Measurements from ENCODE around the gene OCSTAMP.

The OCSTAMP gene

DNA sequence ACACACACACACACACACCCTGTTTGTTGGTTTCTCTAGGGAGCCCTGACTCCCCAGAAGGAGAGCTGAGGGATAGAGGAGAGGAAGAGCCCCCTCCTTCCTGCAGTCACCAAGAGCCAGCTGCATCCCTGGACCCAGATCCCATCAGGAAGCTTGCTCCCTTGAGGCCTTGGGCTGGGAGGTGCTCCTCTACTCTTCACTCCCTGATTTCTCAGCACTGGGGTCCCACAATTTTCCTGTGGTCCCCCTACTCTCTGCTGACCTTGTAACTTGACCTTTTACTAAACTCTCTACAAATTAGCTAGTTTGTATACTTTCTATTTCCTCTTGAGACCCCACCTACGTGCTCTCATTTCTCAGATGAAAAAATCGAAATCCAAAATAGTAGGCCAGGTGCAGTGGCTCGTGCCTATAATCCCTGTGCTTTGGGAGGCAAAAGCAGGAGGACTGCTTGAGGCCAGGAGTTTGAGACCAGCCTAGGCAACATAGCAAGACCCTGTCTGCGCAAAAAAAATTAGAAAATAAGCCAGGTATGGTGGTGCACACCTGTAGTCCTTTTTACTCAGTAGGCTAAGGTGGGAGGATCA lies 5.0 kb upstream of the OCSTAMP start:
- no peak overlapping the region for H3K27ac ChIP-seq (ENCODE audit: low read depth, low read length)

DNA sequence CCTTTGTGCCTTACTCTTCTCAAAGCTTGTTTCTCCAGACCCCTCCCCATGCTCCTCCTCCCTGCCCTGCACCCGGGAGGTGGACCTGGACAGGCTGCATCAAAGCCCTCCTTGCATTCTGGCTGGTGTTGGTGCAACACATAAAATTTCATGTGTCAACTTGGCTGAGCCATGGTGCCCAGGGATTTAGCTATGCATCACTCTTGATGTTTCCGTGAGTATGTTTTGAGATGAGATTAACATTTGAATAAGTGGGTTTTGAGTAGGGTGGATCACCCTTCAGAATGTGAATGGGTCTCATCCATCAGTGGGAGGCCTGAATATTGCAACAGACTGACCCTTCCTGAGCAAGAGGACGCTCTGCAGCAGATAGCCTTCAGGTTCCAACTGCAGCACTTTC lies 4.4 kb upstream of the OCSTAMP start:
- H3K27me3 ChIP-seq (ENCODE audit: insufficient read depth, low read length, poor library complexity), result no peaks in the 10 kb centered on the region
- no peak overlapping the region for H3K4me3 ChIP-seq (ENCODE audit: low read length)
- H3K23ac ChIP-seq (ENCODE audit: low read length), result no peak overlapping the region
- WGBS (ENCODE audit: extremely low coverage, insufficient coverage, low lambda C conversion rate), result no CpG with 5 or more reads among the region's 3 CpGs
- H2BK5ac ChIP-seq (ENCODE audit: low read length), result no peak overlapping the region
- no peaks in the 10 kb centered on the region for H3K36me3 ChIP-seq (ENCODE audit: control insufficient read depth, insufficient read depth, low read length)
- H2BK15ac ChIP-seq (replicated peaks; ENCODE audit: low read depth), result no peak overlapping the region
- H3K4ac ChIP-seq (ENCODE audit: low read depth, low read length), result no peak overlapping the region
- H3K27ac ChIP-seq (ENCODE audit: low read depth, low read length), result no peak overlapping the region
- H3K4me1 ChIP-seq (ENCODE audit: control insufficient read depth, low read depth, low read length), result peaks cover 2% of the 10 kb centered on the region
- H3K56ac ChIP-seq (ENCODE audit: low read length), result no peak overlapping the region
- H3K79me1 ChIP-seq (ENCODE audit: low read length), result no peaks in the 10 kb centered on the region
- DNase-seq, result no peak
- no peak overlapping the region for H2BK120ac ChIP-seq (ENCODE audit: low read depth, low read length)
- H3K79me2 ChIP-seq (ENCODE audit: control insufficient read depth, insufficient read depth, low read length), result no peaks in the 10 kb centered on the region
- H4K8ac ChIP-seq (ENCODE audit: low read depth, low read length), result no peak overlapping the region
- no peak overlapping the region for H2AK5ac ChIP-seq (ENCODE audit: low read length)
- no peak overlapping the region for H3K9ac ChIP-seq (ENCODE audit: low read length)
- no peak overlapping the region for H3K18ac ChIP-seq (ENCODE audit: low read length)
- no peak overlapping the region for H3K4me2 ChIP-seq (ENCODE audit: low read length)
- H4K5ac ChIP-seq (ENCODE audit: low read length), result no peak overlapping the region

More for the DNA sequence above, 5.0 kb upstream of the OCSTAMP start:
- H3K9ac ChIP-seq (ENCODE audit: low read length), result no peak overlapping the region
- no CpG with 5 or more reads among the region's 4 CpGs for WGBS (ENCODE audit: extremely low coverage, insufficient coverage, low lambda C conversion rate)
- H2BK15ac ChIP-seq (replicated peaks; ENCODE audit: low read depth), result no peak overlapping the region
- no peak overlapping the region for H3K4me3 ChIP-seq (ENCODE audit: low read length)
- H3K23ac ChIP-seq (ENCODE audit: low read length), result no peak overlapping the region
- H4K5ac ChIP-seq (ENCODE audit: low read length), result no peak overlapping the region
- no peak overlapping the region for H2BK120ac ChIP-seq (ENCODE audit: low read depth, low read length)
- H3K79me2 ChIP-seq (ENCODE audit: control insufficient read depth, insufficient read depth, low read length), result no peaks in the 10 kb centered on the region
- no peaks in the 10 kb centered on the region for H3K27me3 ChIP-seq (ENCODE audit: insufficient read depth, low read length, poor library complexity)
- peaks cover 2% of the 10 kb centered on the region for H3K4me1 ChIP-seq (ENCODE audit: control insufficient read depth, low read depth, low read length)
- H3K79me1 ChIP-seq (ENCODE audit: low read length), result no peaks in the 10 kb centered on the region
- no peak for DNase-seq
- no peak overlapping the region for H3K18ac ChIP-seq (ENCODE audit: low read length)
- no peak overlapping the region for H2AK5ac ChIP-seq (ENCODE audit: low read length)
- no peak overlapping the region for H3K4ac ChIP-seq (ENCODE audit: low read depth, low read length)
- H3K56ac ChIP-seq (ENCODE audit: low read length), result no peak overlapping the region
- no peak overlapping the region for H4K8ac ChIP-seq (ENCODE audit: low read depth, low read length)
- H3K36me3 ChIP-seq (ENCODE audit: control insufficient read depth, insufficient read depth, low read length), result no peaks in the 10 kb centered on the region
- H2BK5ac ChIP-seq (ENCODE audit: low read length), result no peak overlapping the region
- H3K4me2 ChIP-seq (ENCODE audit: low read length), result no peak overlapping the region

DNA sequence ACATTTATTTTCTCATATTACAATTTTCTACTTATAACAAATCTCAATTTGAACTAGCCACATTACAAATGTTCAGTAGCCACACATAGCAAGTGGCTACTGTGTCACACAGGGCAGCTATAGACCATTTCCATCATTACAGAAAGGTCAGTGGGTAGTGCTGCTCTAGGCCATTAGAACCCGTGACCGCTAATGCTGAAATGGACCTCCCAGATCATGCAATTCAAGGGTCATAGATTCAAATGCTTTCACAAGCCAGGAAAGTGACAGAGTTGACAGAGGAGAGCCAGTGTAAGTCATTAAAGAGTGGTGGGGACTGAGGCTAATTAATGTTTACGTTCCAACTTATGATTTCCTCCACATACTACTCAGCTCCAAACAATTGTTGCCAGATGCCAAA lies 3.5 kb upstream of the OCSTAMP start:
- Histone ChIP-seq H3K23ac (ENCODE audit: low read length) (no peak overlapping the region), H4K5ac (ENCODE audit: low read length) (no peak overlapping the region), H3K9ac (ENCODE audit: low read length) (no peak overlapping the region), H3K4me3 (ENCODE audit: low read length) (no peak overlapping the region), H2AK5ac (ENCODE audit: low read length) (no peak overlapping the region), H2BK5ac (ENCODE audit: low read length) (no peak overlapping the region), H3K27me3 (ENCODE audit: insufficient read depth, low read length, poor library complexity) (no peaks in the 10 kb centered on the region), H3K4ac (ENCODE audit: low read depth, low read length) (no peak overlapping the region), H4K8ac (ENCODE audit: low read depth, low read length) (no peak overlapping the region), H3K79me2 (ENCODE audit: control insufficient read depth, insufficient read depth, low read length) (no peaks in the 10 kb centered on the region), H2BK120ac (ENCODE audit: low read depth, low read length) (no peak overlapping the region), H3K36me3 (ENCODE audit: control insufficient read depth, insufficient read depth, low read length) (no peaks in the 10 kb centered on the region), H3K27ac (ENCODE audit: low read depth, low read length) (no peak overlapping the region), H3K56ac (ENCODE audit: low read length) (no peak overlapping the region), H3K4me2 (ENCODE audit: low read length) (no peak overlapping the region), H3K4me1 (ENCODE audit: control insufficient read depth, low read depth, low read length) (peaks cover 2% of the 10 kb centered on the region), H2BK15ac (replicated peaks; ENCODE audit: low read depth) (no peak overlapping the region), H3K18ac (ENCODE audit: low read length) (no peak overlapping the region), H3K79me1 (ENCODE audit: low read length) (no peaks in the 10 kb centered on the region)
- DNase-seq, result no peak
- WGBS (ENCODE audit: extremely low coverage, insufficient coverage, low lambda C conversion rate), result no CpG with 5 or more reads among the region's 3 CpGs

DNA sequence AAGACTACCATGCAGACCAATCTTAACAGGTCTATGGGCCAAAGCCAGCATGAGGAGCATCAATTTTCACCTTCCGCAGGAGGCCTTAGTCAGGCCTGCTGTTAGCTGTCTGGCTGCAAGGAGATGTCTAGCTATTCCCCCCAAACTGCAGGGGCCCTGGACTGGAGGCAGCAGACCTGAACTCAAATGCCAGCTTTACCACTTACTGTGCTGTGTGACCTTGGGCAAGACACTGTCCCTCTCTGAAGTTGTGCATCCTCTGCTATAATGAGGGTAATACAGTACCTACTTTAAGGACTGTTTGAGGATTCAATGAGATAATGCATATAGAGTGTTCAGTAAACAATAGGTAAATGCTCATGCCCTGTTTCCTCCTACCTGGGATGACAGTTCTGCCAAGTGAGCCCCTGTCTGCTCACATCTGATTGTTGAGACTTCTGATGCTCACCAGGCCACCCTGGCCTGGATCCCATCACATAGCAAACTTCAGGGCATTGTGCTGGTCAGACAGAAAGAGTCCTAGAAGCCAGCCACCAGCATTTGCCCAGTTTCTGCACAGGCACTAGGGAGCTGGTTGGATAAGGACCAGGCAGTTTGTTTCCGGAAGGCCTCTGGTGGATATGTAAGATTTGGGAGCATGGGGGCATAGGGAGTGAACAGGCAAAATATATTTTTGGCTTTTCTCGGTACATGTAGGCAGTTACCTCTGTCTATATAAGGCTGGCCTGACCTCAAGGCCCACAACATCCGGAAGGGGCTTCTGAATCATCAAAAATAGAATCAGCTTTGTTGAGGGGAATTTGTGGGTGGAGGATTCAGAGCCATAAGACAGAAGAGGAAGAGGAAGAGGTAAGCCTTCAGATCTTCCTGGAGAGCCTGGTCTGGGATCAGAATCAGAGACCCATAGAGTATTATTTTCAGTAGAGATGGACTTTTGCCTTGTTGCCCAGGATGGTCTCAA lies 2.3 kb upstream of the OCSTAMP start:
- Histone ChIP-seq H3K27me3 (ENCODE audit: insufficient read depth, low read length, poor library complexity) (no peaks in the 10 kb centered on the region), H3K23ac (ENCODE audit: low read length) (no peak overlapping the region), H3K79me1 (ENCODE audit: low read length) (no peaks in the 10 kb centered on the region), H3K27ac (ENCODE audit: low read depth, low read length) (no peak overlapping the region), H3K4me2 (ENCODE audit: low read length) (no peak overlapping the region), H4K8ac (ENCODE audit: low read depth, low read length) (no peak overlapping the region), H3K18ac (ENCODE audit: low read length) (no peak overlapping the region), H3K4me3 (ENCODE audit: low read length) (no peak overlapping the region), H2AK5ac (ENCODE audit: low read length) (no peak overlapping the region), H3K4ac (ENCODE audit: low read depth, low read length) (no peak overlapping the region), H2BK5ac (ENCODE audit: low read length) (no peak overlapping the region), H3K79me2 (ENCODE audit: control insufficient read depth, insufficient read depth, low read length) (no peaks in the 10 kb centered on the region), H3K9ac (ENCODE audit: low read length) (no peak overlapping the region), H2BK15ac (replicated peaks; ENCODE audit: low read depth) (no peak overlapping the region), H3K4me1 (ENCODE audit: control insufficient read depth, low read depth, low read length) (peaks cover 2% of the 10 kb centered on the region), H2BK120ac (ENCODE audit: low read depth, low read length) (no peak overlapping the region), H3K56ac (ENCODE audit: low read length) (no peak overlapping the region), H3K36me3 (ENCODE audit: control insufficient read depth, insufficient read depth, low read length) (no peaks in the 10 kb centered on the region), H4K5ac (ENCODE audit: low read length) (no peak overlapping the region)
- WGBS (ENCODE audit: extremely low coverage, insufficient coverage, low lambda C conversion rate), result no CpG with 5 or more reads among the region's 4 CpGs
- DNase-seq, result peak; percentile 20

DNA sequence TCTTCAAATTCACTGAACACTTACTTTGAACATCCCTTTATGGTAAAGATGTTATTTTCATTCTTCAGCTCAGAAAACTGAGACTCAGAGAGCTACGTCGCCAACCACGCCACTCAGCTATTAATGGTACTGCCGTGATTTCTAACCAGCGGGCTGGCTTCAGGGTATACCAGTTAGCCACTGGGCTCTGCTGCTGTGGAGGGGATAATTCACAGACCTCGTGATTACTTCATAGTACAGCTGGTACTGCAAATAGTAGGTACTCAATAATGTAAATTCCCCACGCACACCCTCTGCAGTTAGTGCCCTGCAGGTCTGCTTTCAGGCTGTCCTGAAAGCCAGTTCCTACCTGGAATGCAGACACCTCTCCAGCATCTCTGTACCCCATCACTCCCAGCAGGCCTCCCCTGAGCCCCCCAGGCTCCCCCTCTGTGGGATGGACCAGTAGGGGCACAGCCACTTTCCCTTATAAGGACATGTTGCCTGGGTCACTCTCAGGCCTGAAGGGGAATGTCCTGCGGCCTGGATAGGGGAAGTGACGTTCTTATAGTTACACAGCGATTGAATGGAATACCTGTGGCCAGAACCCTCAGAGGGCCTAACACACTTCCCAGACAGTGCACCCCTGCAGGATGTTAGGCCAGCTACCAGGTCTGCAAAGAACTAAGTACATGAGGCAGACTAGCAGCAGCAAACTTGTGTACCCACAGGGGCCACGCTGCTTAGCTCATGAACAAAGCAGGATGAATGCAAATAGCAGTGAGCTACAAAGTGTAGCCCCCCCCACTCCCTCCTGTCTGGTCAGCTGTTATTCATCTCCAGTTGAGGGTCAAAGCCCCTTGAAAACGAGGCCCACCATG lies 1.3 kb upstream of the OCSTAMP start:
- H3K4me1 ChIP-seq (ENCODE audit: control insufficient read depth, low read depth, low read length), result peaks cover 2% of the 10 kb centered on the region
- H3K4me3 ChIP-seq (ENCODE audit: low read length), result no peak overlapping the region
- H3K79me1 ChIP-seq (ENCODE audit: low read length), result no peaks in the 10 kb centered on the region
- H4K8ac ChIP-seq (ENCODE audit: low read depth, low read length), result no peak overlapping the region
- H3K27ac ChIP-seq (ENCODE audit: low read depth, low read length), result no peak overlapping the region
- peak overlapping the region; percentile 61 for H3K56ac ChIP-seq (ENCODE audit: low read length)
- no peak overlapping the region for H3K18ac ChIP-seq (ENCODE audit: low read length)
- H2BK5ac ChIP-seq (ENCODE audit: low read length), result no peak overlapping the region
- H2BK120ac ChIP-seq (ENCODE audit: low read depth, low read length), result no peak overlapping the region
- peak overlapping the region; percentile 23 for H3K9ac ChIP-seq (ENCODE audit: low read length)
- no peak overlapping the region for H2AK5ac ChIP-seq (ENCODE audit: low read length)
- no peaks in the 10 kb centered on the region for H3K79me2 ChIP-seq (ENCODE audit: control insufficient read depth, insufficient read depth, low read length)
- H3K4ac ChIP-seq (ENCODE audit: low read depth, low read length), result no peak overlapping the region
- WGBS (ENCODE audit: extremely low coverage, insufficient coverage, low lambda C conversion rate), result no CpG with 5 or more reads among the region's 12 CpGs
- no peak overlapping the region for H3K4me2 ChIP-seq (ENCODE audit: low read length)
- no peaks in the 10 kb centered on the region for H3K27me3 ChIP-seq (ENCODE audit: insufficient read depth, low read length, poor library complexity)
- H2BK15ac ChIP-seq (replicated peaks; ENCODE audit: low read depth), result no peak overlapping the region
- DNase-seq, result peak; percentile 34
- H3K36me3 ChIP-seq (ENCODE audit: control insufficient read depth, insufficient read depth, low read length), result no peaks in the 10 kb centered on the region
- H3K23ac ChIP-seq (ENCODE audit: low read length), result no peak overlapping the region
- H4K5ac ChIP-seq (ENCODE audit: low read length), result no peak overlapping the region
